ENCODE measurements around the gene PRR3. TPM values are rescaled to one million over a fixed set of nuclear protein-coding genes. Genes with fewer than 3 reads are reported as not detected.

PRR3 gene
- 2.3 and 11.0 TPM in 2 replicates for total RNA-seq (ENCODE audit: low replicate concordance)

DNA sequence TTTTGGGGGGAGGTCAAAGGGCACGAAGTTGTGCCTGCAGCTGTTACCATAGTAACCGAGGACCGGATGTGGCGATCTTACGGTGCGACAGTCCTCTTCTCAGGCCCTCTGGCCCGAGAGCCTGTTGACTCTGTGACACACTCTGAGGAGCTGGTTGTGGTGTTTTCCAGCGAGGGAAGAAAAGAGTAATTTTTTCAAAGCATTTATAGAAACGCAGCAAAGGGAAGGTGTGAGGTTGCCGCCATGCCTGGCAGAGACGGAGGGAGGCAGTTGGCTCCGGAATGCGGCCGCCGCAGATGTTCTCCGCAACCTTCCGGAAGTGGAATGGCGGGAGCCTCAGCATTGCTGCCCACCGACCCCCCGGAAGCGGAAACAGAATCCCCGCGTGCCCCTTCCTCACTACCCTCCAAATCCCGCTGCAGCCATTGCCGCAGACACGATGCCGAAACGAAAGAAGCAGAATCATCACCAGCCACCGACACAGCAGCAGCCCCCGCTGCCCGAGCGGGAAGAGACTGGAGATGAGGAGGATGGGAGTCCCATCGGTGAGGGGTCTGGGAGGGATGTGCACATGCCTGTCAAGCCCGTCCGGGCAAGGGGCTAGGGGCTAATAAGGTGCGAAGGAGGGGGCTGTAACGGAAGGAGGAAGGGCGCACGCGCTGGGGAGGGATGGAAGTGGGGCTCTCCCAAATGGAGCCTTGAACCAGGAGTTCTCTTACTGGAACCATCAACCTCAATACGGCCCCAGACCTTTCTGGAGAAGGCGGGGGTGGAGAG lies at the start of gene PRR3:
Gene PRR3, plus strand, starts transcription at position 390 of the 777 bp plus-strand sequence. Its CDS starts 50 bp downstream, at position 440.
- TF ChIP-seq, protein P1, sequence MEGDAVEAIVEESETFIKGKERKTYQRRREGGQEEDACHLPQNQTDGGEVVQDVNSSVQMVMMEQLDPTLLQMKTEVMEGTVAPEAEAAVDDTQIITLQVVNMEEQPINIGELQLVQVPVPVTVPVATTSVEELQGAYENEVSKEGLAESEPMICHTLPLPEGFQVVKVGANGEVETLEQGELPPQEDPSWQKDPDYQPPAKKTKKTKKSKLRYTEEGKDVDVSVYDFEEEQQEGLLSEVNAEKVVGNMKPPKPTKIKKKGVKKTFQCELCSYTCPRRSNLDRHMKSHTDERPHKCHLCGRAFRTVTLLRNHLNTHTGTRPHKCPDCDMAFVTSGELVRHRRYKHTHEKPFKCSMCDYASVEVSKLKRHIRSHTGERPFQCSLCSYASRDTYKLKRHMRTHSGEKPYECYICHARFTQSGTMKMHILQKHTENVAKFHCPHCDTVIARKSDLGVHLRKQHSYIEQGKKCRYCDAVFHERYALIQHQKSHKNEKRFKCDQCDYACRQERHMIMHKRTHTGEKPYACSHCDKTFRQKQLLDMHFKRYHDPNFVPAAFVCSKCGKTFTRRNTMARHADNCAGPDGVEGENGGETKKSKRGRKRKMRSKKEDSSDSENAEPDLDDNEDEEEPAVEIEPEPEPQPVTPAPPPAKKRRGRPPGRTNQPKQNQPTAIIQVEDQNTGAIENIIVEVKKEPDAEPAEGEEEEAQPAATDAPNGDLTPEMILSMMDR (IDR thresholded peaks at IDR 0.05; ENCODE audit: insufficient read depth, low read length), result no peak
- peak within 1 kb of the TSS; percentile 92 for H3K4me3 ChIP-seq (ENCODE audit: low read depth, low read length)
- peak; percentile 85 for DNase-seq (ENCODE audit: low read depth)

GRCh38 chr6:30507849-30508827 lies 49.0 kb upstream of the PRR3 start:
- TF ChIP-seq, protein P1 (IDR thresholded peaks at IDR 0.05; ENCODE audit: insufficient read depth, low read length), result no peak
- H3K4me3 ChIP-seq (ENCODE audit: low read depth, low read length), result no peak overlapping the region
- no peak for DNase-seq (ENCODE audit: low read depth)

DNA sequence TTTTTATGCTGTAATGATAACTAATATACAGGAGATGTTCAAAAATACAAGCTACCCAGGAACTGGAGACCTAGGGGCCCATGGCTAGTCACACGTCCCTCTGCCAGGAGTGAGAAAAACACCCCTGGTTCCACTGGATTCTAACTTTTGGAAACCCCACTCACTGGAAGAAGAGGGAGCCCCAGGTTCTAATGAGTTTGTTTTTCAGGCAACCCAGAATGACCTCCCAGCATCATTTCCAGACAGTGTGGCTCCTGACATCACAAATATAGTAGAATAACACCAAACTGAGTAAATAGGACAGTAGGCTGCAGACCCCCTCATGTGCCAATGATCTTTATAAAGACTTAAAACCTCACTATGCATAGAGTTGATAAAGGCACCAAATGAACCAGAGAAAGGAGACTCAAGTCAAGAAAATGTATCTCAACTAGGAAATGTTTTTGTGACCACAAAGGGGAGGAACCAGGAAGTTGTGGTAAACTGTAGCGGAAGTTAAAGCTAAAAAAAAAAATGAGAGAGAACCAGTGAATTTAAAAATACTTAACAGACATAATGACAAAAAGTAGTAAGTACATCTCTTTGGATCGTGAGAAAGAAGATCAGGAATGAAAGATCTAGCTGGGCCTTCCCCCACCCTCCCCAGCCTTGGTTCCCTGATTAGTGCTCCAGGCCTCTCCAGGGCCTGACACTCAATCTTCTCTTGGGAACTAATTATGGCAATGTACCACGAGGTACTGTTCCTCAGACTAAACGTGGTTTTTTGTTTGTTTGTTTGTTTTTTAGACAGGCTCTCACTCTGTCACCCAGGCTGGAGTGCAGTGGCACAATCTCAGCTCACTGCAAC lies 48.0 kb upstream of the PRR3 start:
- TF ChIP-seq, protein P1 (IDR thresholded peaks at IDR 0.05; ENCODE audit: insufficient read depth, low read length), result no peak
- DNase-seq (ENCODE audit: low read depth), result peak; percentile 43
- no peak overlapping the region for H3K4me3 ChIP-seq (ENCODE audit: low read depth, low read length)

DNA sequence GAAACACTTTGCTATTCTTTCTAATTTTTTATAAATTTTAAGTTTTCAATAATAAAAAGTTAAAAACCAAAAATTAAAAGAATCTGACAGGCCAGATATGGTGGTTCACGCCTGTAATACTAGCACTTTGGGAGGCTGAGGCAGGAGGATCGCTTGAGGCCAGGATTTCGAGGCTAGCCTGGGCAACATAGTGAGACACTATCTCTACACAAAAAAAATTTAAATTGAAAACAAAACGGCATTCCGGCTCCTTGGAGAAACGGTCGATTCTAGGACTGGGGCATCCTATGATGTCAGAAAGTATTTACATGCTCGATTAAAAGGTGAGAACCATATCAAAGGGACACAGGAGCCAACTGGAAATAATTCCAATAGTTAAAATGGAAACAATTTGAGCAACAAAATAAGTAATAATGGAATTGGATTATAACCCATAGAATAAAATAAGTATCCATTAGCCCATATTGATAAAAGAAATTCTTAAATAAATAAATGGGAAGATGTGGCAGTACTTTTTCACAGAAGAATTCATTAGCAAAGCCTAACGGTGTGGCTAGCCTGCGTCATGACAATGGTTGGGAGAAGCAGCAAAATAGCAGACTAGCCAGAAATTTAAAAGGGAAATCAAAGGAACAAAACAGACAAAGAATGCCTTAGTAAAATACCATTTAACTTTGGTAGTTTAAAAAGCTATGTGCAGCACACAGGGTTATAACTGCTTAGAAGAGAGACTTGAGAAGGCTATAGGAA lies 46.5 kb upstream of the PRR3 start:
- H3K4me3 ChIP-seq (ENCODE audit: low read depth, low read length), result no peak overlapping the region
- TF ChIP-seq, protein P1 (IDR thresholded peaks at IDR 0.05; ENCODE audit: insufficient read depth, low read length), result no peak
- DNase-seq (ENCODE audit: low read depth), result no peak

DNA sequence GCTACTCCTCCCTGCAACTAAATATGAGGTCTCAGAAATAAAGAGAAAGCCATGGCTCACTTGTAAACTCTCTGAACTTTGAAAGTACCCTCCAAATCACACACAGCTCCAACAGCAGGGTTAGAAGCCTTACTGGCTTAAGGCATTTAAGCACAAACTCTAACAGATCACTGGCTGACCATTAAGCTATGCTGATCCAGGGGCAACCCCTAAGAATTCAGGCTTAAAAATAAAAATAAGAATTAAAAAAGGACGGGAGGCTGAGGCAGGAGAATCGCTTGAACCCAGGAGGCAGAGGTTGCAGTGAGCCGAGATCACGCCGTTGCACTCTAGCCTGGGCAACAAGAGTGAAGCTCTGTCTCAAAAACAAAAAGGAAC lies 45.9 kb upstream of the PRR3 start:
- no peak for DNase-seq (ENCODE audit: low read depth)
- TF ChIP-seq, protein P1 (IDR thresholded peaks at IDR 0.05; ENCODE audit: insufficient read depth, low read length), result no peak
- H3K4me3 ChIP-seq (ENCODE audit: low read depth, low read length), result no peak overlapping the region

All from fibroblast of the aortic adventitia (primary cell).